Stimulated activated CD8-positive, alpha-beta memory T cell treated with anti-CD3 and anti-CD28 coated beads, Interleukin-7, amount 100 ng/mL, for 1 hour (primary cell): ENCODE results near the gene FAT1.

Source experiments
- DNase-seq, 2 donors: peaks; one replicate each; pipeline ENCODE4 v3.0.0-alpha.2; 2020; ENCODE audit warnings: low read depth in 2 of 2

The FAT1 gene

DNA sequence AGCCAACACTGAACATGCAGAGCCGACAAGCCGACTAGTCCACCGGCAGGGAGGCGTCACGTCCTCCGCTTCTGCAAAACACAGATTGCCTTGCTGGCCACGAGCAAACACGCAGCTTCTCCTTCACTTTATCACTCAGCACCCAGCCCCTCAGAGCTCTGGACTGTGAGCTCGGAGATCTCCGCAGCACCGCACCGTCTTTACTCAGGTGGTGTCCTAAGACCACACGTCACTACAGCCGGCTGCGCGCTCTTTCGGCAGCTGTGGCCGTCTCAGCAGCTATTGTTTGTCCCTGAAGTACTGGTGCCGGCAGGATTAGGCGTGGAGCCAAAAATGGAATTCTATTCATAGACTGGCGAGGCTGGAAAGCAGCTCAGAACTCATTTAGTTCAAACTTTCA lies 72.0 kb downstream of the FAT1 start:
- DNase-seq: no peak

DNA sequence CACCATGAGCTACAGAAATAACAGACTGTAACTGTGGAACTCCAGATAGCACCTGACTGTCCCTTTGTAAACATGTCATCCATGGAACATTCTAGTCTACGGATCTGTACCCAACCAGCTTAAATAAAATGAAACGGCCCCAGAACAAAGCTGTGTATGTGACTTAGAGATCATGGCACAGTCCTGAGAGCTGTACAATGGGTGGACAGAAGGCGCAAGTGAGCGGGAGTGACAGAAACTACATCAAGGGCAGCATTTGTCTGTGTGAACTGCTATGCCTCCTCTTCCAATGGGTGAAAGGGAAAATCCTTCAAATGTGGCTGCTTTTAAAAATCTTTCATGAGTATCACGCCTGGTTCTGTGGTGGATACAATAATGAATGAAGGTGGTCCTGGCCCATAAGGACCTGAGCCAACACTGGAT lies 72.5 kb downstream of the FAT1 start:
- DNase-seq: no peak

DNA sequence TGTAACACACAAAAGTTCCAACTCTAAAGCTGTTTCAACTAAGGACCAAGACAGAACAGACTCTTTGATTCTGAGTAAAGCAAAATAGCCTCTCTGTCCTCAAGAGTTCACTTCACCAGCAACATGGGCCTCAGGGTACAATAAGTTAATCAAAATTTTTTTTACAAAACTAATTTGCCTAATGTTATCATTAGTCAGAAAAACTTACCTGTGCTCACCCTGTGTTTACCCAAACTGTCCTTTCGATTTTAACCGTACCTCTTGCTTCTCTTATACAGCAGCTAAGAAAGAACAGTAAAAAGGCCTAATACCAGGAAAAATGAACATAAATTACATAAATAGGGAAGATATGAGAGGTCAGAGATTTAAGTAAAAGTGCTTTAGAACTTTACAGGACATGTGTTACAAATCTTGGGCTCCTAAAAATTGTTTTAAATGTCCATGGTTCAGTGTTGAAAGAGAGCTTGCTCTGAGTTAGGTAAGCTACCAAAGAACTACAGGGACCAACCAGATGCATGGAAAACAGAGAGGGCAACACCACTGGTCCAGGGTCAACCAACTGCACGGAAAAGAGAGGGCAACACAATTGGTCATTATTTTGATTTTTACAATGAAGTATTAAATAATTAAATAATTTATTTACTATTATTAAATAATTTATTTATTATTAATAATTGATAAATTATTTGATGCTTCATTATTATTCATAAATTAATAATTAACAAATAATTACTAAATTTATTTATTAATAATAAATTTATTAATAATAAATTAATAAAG lies 73.1 kb downstream of the FAT1 start:
- no peak for DNase-seq

DNA sequence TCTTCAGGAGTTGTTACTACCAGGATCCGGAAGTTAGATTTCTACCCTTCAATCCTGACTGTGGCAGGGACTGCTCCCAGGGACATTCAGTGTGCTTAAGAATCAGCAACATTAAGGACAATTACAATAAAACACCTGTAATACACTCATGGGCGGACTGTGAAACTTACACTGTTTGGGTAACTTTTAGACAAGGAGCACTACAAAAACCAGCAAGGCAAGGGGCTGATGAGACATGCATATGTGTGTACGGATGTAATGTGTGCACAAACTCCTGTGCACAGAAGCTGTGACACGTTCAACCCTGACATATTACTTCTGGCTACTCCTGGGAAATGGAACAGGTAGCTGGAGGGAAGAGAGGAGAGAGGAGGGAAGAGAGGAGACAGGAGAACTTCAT lies 75.8 kb downstream of the FAT1 start:
- DNase-seq: no peak

DNA sequence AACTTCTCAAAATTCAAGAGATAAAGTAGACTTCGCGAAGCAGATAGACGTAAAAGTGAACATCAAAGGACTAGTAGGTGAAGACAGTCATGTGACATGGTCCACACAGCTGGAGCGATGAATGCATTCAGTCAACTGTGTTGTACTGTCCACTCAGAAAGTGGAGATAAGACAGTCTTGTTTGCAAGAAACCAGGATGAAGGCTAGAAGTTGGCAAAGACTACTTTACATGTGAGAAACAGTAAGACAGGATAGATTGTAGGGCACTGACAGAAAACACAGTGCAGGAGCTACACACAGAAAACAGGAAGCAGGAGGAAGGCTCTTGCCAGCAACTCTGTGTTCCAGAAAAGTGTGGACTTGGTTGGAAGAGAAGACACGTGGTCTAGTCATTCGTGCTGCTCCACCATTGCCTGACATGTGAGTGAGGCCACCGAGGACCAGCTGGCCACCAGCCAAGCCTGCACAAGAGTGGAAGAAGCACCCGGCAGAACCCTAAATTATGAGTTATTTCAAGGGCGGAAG lies 78.9 kb downstream of the FAT1 start:
- no peak for DNase-seq

DNA sequence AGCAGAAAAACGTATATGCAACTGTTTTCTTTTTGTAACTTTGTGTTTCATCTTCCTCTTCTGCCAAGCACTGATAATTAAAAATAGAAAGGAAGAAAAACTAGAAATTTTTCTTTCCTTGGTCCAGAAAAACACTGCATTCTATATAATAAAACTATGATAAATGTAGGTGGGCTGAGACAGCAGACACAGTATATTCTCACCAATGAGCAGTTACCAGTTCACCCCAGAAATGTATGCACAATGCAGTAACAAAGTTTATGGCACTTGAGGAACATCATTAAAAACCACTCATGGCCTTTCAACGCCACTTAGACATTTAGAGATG lies 79.4 kb downstream of the FAT1 start:
- no peak for DNase-seq

DNA sequence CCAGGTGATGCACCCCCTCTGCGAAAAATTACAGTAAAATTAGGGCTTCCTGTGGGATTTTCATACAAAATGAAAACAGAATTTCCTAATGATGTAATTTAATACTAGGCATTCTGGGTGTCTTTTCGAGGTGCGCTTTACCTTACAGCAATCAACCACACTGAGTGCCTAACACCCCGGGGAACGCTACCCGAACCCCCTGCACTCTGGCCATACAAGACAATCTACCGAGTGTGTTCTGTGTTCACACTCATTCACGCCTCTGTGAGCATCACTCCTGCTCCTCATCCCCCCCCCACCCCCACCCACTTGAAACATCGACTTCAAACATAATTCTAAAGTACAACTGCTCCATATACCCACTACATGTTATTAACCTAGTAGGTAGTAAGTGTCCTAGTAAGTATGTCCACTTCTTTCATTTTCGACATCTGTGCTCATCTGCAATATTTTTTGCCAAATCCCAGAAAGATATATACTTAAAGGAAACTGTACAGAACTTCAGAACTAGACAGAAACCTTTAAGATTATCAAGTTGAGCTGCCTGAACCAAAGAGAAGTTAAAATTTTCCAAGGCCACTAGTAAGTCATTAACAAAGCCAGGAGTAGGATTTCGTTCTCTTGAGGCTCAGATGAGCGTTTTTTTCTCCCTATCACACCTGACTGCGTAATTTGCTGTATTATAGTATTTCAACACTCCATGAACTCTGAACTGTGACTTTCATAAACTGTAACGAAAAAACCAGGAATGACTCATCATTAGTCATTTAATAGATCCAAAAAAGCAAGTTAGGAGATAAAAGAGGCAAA lies 80.0 kb downstream of the FAT1 start:
- no peak for DNase-seq

DNA sequence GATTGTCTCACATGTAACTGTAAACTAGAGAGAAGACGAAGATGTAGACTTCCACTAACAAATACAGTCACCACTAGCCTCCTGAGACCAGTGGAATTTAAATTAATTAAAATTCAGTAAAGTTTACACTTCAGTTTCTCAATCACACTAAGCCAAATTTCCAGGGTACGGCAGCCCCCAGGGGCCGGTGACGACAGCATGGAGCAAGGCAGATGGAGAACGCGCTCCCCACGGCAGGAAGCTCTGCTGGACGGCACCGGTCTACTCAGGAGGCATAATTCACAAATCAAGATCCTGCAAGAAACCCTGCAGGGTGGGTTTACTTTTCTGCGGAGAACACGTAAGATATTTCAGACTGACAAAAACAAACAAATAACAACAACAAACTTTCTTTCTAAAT lies 80.7 kb downstream of the FAT1 start:
- no peak for DNase-seq

DNA sequence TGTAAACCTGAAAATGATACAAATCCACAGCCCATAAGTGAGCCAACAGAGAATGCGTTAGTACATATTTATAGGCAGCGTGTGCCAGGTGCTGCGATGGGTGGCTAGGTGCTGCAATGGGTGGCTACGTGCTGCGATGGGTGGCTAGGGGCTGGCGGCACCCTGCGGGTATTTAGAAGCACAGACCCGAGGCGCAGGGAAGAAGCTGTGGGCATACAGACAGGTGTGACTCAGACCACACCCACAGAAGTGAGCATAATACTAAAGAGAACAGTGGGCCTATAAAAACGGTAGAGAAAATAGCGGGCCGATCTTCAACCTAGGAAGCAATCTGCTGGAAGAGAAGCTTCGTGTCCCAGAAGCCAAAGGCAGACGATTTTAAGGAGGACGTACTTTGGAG lies 81.1 kb downstream of the FAT1 start:
- no peak for DNase-seq

DNA sequence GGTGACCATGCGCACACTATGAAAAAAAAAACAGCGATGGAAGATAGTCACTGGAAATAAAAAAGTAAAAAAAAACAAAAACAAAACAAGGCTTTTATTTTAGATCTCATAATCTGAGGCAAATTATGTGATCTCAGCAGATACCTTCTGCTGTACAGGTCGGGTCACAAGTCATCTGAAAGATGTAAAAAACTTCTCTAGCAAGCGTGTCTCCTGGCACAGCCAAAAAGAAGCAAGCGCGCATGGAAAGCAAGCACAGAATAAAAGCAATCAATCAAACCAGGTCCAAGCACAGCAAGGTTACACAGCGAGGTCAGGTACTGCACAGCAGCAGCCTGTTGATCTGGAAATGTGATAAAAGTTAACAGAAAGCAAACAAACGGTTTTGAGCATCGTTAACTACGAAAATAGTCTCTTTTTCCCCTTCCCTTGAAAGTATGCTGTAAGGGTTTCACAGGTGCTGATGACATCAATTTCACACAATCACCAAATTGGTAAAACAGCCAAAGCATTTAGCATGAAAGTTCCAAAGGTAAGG lies 89.0 kb downstream of the FAT1 start:
- no peak for DNase-seq

DNA sequence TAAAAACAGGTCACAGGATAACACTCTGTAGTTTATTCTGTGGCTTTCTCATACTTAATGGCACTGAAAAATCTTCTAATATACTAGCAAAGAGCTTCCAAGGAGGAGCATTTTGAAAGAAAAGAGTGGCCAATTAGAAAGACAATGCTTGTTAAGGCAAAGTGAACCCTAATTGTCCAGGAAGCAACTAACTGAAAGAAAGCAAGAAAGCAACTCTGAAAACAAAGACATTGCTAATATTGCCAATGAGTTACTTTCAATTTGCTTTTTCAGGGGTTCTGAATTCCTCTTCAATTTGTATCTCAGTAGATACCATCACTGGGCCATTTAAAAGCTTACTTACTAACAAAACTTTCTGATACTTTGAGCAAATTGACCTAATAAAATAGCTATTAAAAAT lies 89.8 kb downstream of the FAT1 start:
- DNase-seq: no peak

DNA sequence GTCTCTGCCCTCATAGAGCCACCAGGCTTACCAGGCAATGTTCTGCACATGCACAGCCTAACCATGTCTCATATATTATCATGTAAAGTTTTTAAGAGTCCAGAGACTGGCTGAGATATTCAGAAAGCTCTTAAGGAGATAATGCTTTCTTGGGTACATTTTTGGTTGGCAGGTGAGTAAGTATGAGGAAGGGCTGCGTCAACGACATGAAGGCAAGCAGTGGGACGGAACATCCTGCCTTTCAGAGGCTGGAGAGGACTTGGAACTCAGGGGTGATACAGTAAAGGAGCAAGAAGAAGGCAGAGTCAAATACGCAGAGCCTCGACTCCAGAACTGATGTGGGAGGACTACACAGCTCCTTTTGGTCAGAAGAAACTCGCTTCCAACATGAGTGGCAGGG lies 93.5 kb downstream of the FAT1 start:
- DNase-seq: no peak

DNA sequence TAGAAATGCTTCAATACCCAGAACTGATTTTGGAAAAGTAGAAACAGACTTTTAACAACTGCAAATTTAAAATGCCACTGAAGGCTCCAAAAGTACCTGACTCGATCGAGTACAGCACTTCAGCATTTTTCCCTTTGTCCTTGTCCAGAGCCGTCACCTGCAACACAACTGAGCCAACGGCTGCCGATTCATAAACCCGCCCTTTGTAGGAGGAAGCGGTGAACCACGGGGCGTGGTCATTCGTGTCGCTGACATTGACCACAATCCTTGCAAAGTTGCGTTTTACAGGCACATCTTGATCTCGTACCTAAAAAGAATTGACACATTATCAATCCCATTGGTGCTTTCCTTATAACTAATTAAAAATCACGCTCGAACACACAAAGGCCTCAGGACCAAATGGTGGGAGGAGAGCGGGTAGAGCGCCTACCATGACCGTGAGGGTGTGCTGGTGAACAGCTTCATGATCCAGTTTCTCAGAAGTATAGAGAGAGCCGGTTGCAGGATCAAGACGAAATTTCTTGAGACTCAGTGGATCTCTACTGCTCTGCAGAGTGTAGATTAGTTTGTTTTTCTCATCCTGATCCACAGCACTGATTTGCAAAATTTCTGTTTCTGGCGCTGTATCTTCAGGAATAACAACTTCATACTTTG lies 95.5 kb downstream of the FAT1 start:
- DNase-seq: no peak

DNA sequence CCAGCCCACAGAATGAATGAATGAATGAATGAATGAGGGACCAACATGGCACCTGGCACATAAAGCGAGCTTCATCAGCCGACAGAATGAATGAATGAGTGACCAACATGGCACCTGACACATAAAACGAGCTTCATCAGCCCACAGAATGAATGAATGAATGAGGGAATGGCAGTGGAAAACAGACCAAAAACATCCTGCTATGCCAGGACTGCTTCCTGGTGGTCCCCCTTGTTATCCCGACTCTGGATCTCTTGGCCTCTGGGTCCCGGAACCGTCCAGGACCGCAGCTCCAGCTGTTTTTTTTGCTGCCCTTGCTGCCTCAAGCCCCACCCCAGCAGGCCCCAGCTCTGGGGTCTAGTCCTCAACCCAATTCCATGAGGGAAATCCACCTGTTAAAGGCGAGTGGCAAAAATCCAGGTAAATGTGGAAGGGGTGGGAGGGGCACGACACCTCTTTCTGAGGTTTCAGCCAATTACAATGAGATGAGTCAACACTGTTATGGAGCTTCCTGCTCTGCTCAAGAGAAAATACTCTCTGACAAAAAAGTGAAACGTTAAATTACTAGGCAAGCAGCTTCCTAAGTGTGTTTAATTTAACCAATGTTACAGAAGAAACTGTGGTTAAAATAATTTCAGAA lies 96.3 kb downstream of the FAT1 start:
- no peak for DNase-seq

DNA sequence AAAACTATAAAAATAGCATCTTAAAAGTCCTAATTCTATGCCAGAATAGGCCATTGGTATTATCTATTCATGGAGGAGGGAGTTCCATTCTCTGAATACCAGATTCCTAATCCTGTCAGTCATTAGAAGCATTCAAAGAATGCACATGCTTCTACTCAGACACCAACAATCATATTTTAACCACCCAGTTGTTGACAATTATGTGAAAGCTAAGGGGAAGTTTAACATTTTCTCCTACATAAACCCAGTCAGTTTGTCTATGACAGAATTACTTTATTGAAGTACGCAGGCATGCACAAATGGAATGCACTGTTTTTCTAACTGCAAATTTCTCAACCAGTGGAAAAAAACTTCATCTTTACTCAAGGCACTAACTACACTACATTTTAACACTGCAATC lies 98.7 kb downstream of the FAT1 start:
- DNase-seq: no peak

DNA sequence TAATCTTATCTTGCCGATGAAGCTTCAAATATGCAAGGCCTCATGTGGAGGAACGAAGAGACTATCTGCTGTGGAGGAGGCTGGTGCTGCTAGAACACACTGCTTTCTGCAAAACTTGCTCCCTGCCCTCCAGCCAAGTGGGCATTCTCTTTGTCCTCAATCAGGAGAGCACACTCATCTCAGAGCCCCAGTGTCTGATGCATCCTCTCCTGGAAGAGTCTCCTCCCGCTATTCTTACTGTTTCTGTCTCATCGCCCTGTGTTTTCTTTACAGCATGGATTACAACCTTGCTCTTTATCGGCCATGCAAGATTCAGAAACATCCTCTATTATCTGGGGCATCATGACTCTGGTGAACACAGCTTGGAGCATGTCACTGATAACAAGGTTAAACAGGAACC lies 100.1 kb downstream of the FAT1 start:
- DNase-seq: no peak

DNA sequence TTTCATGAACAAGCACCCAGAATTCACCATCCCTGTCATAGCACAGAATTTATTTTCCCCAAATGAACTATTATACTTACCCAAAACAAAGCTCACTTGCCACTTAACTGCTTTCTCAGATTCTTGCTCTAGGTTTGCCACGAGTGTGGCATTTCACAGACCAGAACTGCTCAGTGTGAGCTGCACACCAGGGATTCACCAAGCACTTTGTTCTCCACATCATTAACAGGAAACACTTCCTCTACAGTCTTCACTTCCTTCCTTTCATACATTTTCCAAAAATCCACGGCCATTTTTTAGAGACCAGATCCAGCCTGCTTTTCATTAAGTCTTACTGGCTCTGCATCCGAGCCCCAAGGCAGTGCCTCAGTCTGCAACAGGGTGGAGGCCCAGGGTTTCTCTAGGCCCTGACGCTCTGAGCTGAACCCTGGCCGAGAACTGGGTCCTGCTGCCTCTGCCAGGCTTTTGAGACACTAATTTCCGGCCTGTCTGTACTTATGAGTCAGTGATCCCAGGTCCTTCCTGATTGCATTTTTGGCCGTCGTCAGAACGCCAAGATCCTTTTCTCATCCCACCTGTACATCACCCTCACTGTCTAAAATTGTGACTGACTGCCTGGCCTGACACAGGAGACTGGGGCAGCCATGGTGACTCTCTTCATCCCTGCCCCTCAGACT lies 100.7 kb downstream of the FAT1 start:
- no peak for DNase-seq

DNA sequence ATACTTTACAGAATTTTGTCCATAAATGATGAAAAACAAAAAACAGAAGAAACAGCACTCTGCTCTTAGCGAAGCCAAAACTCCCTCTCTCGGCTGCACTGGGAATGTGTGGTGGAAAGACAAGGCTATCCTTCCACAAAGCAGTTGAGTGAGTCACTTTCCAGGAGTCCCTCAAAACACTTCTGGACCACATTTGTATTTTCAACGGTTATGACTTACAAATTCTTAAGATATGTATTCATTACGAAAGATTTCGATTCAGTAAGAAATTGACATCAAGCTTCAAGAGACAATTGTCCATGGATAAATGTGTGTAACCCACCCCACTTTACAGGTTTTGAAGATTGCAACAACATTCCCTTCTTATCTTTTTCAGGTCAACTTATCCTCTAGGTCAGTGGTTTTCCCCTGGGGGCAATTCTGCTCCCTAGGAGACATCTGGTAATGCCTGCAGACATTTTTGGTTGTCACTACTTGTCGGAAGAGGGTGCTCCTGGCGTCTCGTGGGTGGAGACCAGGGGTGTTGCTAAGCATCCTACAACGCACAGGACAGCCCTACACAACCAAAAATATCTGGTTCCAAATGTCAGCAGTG lies 101.6 kb downstream of the FAT1 start:
- DNase-seq: no peak

DNA sequence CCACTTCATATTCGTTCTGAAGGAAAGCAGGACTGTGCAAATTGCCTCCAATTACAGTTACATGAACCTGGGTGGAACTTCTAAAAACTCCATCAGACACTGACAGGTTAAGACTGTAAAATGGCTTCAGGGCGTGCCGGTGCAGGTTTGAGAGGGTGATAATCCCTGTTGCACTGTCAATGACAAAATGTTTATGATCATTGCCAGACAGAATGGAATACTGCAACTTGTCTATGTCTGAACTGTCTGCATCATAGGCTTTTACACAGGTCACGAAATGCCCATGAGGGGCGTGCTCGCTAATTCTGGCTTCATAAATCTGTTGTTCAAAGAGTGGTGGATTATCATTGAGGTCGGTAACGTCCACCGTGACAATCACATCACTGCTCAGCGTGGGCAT lies 104.6 kb downstream of the FAT1 start:
- no peak for DNase-seq

DNA sequence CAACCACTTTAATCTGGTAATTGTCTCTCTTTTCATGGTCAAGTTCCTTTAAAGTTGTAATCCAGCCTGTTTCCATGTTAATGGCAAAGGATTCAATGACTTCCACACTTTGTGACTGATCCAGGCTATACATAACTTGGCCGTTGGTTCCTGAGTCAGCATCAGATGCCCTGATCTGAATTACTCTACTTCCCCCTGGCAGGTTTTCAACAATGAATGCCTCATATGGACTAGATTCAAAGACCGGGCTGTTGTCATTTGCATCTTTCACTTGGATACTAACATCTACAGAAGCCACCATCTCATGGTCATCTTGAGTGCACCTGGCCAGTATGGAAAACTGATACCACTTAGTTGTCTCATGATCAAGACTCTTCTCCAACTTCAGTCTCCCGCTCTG lies 105.7 kb downstream of the FAT1 start:
- no peak for DNase-seq

DNA sequence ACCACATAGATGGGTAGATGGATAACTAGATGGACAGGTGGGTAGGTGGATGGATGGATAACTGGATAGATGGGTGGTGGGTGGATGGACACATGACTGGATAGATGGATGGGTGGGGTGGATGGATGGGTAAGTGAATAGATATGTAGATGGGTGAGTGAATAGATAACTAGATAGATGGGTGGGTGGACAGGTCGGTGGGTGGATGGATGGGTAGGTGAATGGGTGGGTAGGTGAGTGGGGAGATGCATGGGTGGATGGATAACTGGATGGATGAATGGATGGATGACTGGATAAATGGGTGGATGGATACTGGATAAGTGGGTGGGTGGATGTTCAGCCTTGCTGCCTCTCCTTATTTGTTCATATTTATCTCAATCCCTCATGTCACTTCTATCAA lies 116.2 kb downstream of the FAT1 start:
- no peak for DNase-seq
